Activated gamma-delta T cell (primary cell): Measurements from ENCODE around the gene COL28A1.
"Not testable (repeated sequence)": the region's sequence is repeated elsewhere in the genome, so short reads cannot be mapped to it uniquely, and the experiment has no call there.

Source experiments
- DNase-seq: peaks from one replicate; lab custom pipeline; 2025; lab: John Stamatoyannopoulos, UW

COL28A1 gene

DNA sequence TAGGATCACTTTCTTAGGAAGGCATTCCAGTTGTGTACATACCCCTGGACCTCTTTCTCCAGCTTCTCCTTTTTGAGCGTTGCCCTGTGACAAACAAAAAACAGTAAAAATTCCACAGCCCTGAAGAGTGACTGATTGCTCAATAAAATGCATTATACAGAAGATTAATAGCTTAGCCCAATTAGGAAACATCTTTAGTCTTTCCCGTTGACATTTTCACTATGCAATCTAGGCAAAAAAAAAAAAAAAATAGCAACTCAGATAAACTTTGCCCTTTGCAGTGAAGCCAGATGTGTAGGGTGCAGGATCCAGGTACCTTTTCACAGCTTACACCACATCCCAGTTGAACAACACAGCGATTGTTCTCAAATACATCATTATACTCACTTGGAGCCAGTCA lies 17.9 kb downstream of the COL28A1 start:
- no peak for DNase-seq

GRCh38 chr7:7516662-7517061 lies 19.0 kb downstream of the COL28A1 start:
- DNase-seq: no peak

GRCh38 chr7:7516156-7516555 lies 19.5 kb downstream of the COL28A1 start:
- no peak for DNase-seq

GRCh38 chr7:7512861-7513597 lies 22.6 kb downstream of the COL28A1 start:
- no peak for DNase-seq

DNA sequence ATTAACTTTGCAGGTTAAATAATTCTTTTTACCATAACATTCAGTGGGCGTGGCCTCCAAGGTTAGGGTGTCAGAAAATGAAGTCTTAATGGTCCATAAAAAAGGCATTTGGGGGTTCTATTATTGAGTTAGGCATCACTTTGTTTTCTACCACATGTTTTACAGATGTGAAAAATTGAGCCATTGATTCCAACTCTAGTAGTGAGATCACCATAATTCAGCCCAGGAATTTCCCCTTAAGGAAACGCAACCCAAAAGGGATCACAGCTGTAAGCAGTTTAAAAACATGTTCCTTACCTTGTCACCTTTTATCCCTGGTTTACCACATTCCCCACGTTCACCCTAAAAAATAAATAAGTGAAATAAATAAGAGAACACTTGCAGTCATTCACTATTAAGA lies 24.9 kb downstream of the COL28A1 start:
- no peak for DNase-seq

DNA sequence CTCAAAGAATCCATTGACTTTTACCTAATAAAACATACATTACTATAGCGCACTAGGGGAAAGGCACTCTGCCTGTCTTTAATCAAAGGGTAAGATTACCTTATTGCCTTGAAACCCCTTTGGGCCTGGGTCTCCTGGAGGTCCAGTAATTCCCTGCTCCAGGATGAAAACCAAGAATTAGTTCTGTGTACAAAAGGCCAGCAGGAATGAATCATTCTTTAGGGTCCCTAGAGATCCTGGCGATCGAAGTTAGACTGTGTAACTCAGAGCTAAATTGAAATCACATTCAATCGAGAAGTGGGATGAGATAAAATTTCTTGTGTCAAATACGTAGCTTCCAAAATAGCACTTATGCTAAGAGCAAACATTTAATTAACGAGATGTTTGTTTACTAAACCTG lies 29.8 kb downstream of the COL28A1 start:
- DNase-seq: no peak

DNA sequence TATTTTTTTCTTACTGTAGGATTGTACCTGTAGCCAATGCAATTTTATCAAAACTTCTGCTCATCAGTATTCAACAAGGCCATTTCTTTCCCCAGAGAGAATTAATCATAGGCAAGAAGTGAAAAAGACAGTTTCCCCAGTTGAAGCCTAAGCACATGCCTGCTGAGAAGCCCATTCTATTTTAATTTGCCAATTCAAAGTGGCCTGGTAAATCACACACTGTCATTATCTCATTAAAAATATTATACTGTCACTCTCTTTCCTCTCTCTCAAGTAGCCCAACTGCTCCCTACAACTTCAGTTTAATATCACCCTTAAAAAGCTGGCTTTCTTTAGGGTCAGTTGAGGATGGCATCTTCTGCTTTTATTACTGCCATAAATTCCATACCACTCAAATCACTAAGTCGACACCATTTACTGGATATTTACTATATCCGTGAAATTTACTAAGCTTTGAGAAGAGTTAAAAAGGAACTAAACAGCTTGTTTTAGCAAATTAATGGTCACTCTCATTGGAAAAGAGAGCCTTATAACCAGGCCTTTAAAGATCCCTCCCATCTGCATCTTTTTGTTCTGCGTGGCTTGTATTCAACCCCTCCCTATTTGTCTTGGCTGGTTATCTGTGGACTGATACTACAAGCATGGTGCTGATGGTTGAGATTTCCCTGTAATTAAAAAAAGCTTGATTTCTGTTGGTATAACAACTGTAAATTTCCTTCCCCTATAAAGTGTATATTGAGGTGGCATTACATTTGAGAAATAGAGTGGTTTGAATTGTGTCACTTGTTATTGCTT lies 30.6 kb downstream of the COL28A1 start:
- DNase-seq: no peak

DNA sequence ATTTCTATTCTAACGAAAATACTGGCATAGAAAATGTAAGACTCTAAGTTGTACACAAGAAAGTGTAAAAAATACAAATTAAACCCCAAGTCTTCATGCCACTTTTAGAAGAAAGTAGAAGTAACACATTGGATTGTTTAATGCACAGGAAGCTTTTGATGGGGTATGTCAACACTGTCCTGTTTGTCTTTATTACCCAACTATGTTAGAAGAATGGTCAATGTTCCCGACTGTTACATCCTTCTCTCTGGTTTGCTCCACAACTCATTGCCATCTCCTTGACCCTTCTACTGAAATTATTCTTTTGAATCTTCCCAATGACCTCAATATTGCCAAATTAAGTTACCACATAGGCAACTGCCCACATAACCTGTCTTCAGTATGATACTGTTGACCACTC lies 35.8 kb downstream of the COL28A1 start:
- no peak for DNase-seq

DNA sequence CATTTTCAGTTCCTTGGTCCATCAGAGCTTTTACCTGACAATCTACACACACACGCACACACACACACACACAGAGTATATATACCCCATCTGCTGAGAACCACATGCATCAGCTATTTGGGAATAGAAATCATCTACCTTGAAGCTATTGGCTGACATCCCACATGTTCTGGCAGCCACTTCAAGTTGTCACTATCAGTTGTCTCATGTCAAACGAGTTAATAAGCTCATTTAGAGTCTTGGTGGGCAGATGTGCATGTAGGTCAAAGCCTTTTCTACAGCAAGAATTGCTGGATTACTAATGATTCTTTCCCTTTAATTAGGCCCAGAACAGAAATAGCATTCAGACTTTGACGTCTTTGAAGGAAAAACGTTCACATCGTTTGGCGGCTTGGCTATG lies 36.8 kb downstream of the COL28A1 start:
- DNase-seq: no peak

GRCh38 chr7:7496311-7496710 lies 39.4 kb downstream of the COL28A1 start:
- DNase-seq: no peak

DNA sequence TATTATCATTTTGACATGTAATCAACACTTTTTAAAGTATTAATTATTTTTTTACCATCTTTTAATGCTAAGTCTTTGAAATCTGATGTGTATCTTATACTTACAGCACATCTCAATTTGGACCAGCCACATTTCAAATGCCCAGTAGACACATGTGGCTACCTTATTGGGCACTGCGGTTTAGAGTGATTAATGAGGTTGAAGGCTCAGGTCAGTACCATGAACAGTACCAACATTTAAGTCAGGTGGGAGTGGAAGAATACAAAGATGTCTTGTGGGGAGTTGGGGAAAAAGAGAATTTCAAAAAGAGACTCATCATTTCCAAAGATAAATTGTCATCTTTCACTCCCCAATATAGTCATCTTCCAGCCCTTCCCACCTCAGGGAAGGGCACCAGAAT lies 40.5 kb downstream of the COL28A1 start:
- no peak for DNase-seq

GRCh38 chr7:7491044-7491443 lies 44.6 kb downstream of the COL28A1 start:
- no peak for DNase-seq

DNA sequence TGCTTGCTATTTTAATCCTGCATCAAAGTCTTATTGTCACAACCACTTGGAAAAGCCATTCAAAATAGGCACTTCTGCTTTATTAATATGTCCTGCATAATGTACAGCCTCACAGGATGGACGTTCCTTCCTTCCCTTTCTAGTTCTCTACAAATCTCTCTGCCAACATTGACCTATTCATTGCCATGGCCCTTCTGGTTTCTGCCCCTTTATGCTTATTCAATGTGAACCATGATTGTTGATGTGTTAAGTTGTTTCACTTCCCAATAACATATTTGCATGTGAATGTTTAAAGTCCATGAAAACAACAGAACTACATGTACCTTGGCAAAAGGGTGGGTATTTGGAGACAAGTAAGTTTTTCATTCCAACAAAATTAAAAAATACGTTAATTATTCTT lies 45.7 kb downstream of the COL28A1 start:
- DNase-seq: no peak

DNA sequence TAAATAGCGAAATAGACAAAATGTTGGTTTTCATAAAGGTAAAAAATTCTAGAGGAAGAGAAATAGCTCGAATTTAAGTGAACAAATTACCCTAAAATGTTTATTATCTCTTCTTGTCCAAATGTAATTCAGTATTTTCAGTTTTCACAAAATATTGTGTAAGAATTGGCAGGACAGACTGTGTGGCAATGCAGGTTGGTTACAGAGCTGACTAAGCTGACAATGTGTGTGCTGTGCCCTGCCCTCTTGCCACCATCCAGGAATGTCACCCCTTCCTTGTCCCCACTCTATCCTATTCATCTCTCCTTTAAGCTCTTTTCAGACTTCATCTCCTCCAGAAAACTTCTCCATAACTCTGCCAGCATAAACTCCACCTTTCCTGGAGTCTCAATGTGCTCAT lies 46.1 kb downstream of the COL28A1 start:
- no peak for DNase-seq

- DNase-seq: no peak
These were observed 49.3 kb downstream of the COL28A1 start for GRCh38 chr7:7486362-7486761.

DNA sequence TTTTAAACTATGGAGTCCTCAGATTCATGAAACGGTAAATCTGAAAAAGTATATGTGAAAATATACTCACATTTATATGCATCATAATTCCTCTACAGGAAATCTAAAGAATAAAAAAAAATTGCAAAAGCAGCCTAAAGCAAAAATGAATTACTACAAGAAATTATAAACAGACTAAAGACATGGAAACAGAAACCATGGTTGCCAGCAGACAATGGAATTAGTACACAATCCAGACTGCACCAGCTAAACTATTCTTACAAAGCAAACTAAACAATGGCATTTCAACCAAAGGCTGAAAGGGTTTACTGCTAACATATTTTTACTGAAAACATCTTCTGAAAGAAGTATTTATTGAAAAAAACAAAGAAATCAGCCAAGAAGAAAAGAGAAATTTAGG lies 51.6 kb downstream of the COL28A1 start:
- no peak for DNase-seq

DNA sequence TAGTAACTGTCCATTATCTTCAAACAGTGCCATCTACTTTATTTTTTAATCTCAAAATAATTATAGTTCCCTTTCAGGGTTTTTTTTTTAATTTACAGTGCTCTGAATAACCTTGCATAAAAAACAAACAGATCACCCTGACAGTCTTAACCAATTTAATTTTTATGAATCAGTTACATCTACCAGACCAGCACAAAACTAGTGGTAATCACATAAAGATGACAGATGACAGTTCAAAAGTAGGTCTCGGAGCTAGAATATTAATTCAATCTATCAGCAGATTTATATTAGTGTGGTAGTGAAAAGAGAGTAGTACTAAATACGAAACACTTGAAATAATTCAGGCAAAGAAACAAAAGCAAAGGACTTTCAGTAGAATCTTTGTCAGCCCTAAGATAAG lies 53.9 kb downstream of the COL28A1 start:
- no peak for DNase-seq

DNA sequence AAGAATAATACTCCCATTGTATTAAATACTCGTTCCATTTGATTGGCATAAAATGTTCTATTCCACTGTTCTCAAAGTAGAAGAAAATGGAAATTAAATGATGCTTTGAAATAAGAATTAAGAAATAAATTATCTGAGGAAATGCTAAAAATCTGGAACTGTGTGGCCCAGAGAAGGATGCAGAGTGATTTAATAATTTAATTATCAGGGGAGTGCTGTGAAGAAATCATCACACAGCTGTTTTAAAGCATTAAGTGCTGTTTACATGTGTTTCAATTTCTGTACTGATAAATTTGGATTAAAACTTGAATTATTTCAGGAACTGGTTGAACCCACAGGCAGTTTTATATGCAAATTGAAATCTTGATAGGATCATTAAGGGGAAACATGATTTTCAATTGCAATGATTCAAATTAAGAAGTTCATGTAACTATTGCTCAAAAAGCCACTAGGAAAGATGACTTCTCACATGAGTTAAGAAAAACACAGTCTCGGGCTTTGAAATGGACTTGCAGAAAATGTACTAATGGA lies 56.3 kb downstream of the COL28A1 start:
- DNase-seq: no peak

DNA sequence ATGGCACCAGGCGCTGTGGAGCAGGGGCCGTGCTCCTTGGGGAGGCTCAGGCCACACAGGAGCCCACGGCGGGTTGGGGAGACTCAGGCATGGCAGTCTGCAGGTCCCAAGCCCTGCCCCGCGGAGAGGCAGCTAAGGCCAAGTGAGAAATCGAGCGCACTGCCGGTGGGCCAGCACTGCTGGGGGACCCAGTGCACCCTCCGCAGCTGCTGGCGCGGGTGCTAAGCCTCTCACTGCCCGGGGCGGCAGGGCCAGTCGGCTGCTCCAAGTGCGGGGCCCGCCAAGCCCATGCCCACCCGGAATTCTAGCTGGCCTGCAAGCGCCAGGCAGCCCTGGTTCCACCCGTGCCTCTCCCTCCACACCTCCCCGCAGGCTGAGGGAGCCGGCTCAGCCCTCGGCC lies 57.1 kb downstream of the COL28A1 start:
- no peak for DNase-seq

GRCh38 chr7:7477641-7478040 lies 58.0 kb downstream of the COL28A1 start:
- not testable (repeated sequence) for DNase-seq

GRCh38 chr7:7476381-7476780 lies 59.3 kb downstream of the COL28A1 start:
- DNase-seq: no peak

GRCh38 chr7:7475601-7476000 lies 60.1 kb downstream of the COL28A1 start:
- DNase-seq: no peak

GRCh38 chr7:7474436-7474835 lies 61.2 kb downstream of the COL28A1 start:
- DNase-seq: no peak
